NT2/D1 (cell line): Measurements from ENCODE around the gene INMT.

Experiments
- DNase-seq: peaks from one replicate; pipeline ENCODE4 v3.0.0-alpha.2; 2011; ENCODE audit warnings: low read depth, low spot score
- H3K27me3 ChIP-seq: 2 replicates; pipeline ENCODE4 v1.6.0; 2011; ENCODE audit warnings: mild to moderate bottlenecking; ENCODE audit not compliant: insufficient read length, insufficient read depth
- H3K36me3 ChIP-seq: 2 replicates; pipeline ENCODE4 v1.6.1; 2011; ENCODE audit warnings: mild to moderate bottlenecking, low read length, mixed read lengths; ENCODE audit not compliant: insufficient read depth, insufficient read length
- H3K4me1 ChIP-seq: 2 replicates; pipeline ENCODE4 v1.5.1; 2011; ENCODE audit not compliant: insufficient read depth, insufficient read length
- H3K4me3 ChIP-seq: 2 replicates; pipeline ENCODE4 v1.5.1; 2011; ENCODE audit warnings: low read depth; ENCODE audit not compliant: insufficient read length
- H3K9ac ChIP-seq: 2 replicates; pipeline ENCODE4 v1.6.0; 2011; ENCODE audit warnings: low read depth; ENCODE audit not compliant: insufficient read length
- H3K9me3 ChIP-seq: 2 replicates; pipeline ENCODE4 v1.5.1; 2011; ENCODE audit warnings: mild to moderate bottlenecking, low read length; ENCODE audit not compliant: insufficient read depth
- SUZ12 ChIP-seq: IDR thresholded peaks from 2 replicates; pipeline ENCODE4 v1.6.1; 2011; ENCODE audit not compliant: insufficient read length, insufficient read depth; ENCODE audit errors: extremely low read depth
- YY1 ChIP-seq: IDR thresholded peaks from 2 replicates; pipeline ENCODE4 v1.6.1; 2011; ENCODE audit not compliant: insufficient read length, insufficient read depth
- ZNF274 ChIP-seq: IDR thresholded peaks from 2 replicates; pipeline ENCODE4 v1.6.1; 2011; ENCODE audit warnings: mild to moderate bottlenecking, low read depth, low read length

The INMT gene

DNA sequence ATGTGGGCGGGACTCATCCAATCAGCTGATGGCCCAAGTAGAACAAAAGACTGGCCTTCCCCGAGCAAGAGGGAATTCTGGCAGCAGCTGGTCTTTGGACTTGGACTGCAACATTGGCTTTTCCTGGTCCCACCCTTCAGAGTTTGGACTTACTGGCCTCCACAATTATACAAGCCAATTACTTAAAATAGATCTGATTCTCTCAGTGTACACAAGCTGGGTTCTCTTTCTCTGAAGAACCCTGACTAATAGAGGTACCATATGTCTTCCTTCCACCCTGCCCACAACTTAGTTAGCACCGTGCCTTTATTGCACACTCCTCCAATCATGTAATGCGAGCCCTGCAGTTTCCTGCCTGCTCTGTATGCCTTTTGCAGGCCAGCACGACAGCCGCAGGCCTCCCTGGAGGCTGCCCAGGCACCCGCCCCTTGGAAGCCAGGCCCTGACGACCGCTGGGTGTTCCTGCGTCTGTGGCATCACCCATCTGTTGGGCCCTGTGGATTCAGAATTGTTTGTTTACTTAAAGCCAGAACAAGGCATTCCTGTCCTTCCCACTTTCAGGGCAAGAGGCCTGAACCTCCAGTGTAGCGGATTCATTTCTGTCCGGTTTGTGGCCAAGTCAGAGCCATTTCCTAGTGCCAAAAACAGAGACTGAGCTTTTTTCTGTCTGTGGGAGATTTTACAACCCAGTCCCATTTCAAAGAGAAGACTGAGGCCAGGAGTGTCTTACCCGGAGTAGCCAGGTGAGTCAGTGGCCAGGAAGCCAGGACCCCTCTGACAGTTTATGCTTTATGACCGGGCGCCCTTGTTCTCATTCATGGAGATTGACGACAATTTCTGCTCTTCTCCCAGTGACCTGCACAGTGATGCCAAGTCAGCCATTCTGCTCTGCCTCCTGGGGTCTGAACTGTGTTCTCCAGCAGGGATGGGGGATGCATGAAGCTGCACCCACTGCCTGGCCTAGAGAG is 968 bp upstream of the INMT start:
- no peak for DNase-seq
- no peaks in the 10 kb centered on the region for H3K27me3 ChIP-seq

GRCh38 chr7:30752484-30752883 is 549 bp downstream of the INMT start:
- Histone ChIP-seq H3K9me3 (no peaks in the 10 kb centered on the region), H3K4me1 (peaks cover 6% of the 10 kb centered on the region), H3K27me3 (no peaks in the 10 kb centered on the region)

More for the DNA sequence above, 968 bp upstream of the INMT start:
- Histone ChIP-seq H3K4me3 (no peak overlapping the region), H3K9me3 (no peaks in the 10 kb centered on the region), H3K9ac (no peak overlapping the region), H3K36me3 (no peaks in the 10 kb centered on the region), H3K4me1 (peaks cover 6% of the 10 kb centered on the region)
- TF ChIP-seq SUZ12 (no peak), YY1 (no peak), ZNF274 (no peak)

DNA sequence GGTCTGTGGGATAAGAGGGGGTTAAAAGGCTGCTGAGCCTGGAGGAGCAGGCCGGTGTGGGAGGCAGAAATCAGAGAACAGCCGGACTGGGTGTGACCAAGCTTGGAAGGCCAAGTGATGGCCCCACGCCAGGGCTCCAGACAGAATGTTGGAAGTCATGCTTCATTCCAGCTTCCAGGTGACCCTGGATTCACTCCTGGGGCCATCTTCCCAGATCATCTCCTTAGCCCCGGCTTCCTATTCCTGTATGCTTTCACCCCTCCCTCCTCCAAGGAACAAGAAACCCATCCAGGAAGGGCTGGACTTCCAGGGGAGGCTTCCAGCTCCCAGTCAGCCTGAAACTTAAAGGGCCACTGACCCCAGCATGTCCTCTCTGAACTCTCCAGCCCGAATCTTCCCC is 1.0 kb downstream of the INMT start:
- no peaks in the 10 kb centered on the region for H3K27me3 ChIP-seq

More at GRCh38 chr7:30752484-30752883, 549 bp downstream of the INMT start:
- DNase-seq, result no peak
- Histone ChIP-seq H3K4me3 (no peak overlapping the region), H3K36me3 (no peaks in the 10 kb centered on the region), H3K9ac (no peak overlapping the region)
- TF ChIP-seq ZNF274 (no peak), YY1 (no peak), SUZ12 (no peak)

GRCh38 chr7:30754315-30754877 is 2.5 kb downstream of the INMT start:
- Histone ChIP-seq H3K27me3 (no peaks in the 10 kb centered on the region), H3K36me3 (no peaks in the 10 kb centered on the region), H3K9ac (no peak overlapping the region), H3K4me1 (peaks cover 6% of the 10 kb centered on the region), H3K4me3 (no peak overlapping the region), H3K9me3 (no peaks in the 10 kb centered on the region)
- no peak for TF ChIP-seq ZNF274
- TF ChIP-seq SUZ12, result no peak
- TF ChIP-seq YY1, result no peak
- no peak for DNase-seq

More for the DNA sequence above, 1.0 kb downstream of the INMT start:
- no peak overlapping the region for H3K9ac ChIP-seq
- peaks cover 6% of the 10 kb centered on the region for H3K4me1 ChIP-seq
- TF ChIP-seq YY1 (no peak), SUZ12 (no peak), ZNF274 (no peak)
- no peak overlapping the region for H3K4me3 ChIP-seq
- H3K9me3 ChIP-seq, result no peaks in the 10 kb centered on the region
- DNase-seq, result no peak
- no peaks in the 10 kb centered on the region for H3K36me3 ChIP-seq

GRCh38 chr7:30755384-30756154 is 3.6 kb downstream of the INMT start:
- no peak overlapping the region for H3K4me3 ChIP-seq
- peaks cover 6% of the 10 kb centered on the region for H3K4me1 ChIP-seq
- no peaks in the 10 kb centered on the region for H3K36me3 ChIP-seq
- no peaks in the 10 kb centered on the region for H3K9me3 ChIP-seq
- DNase-seq, result no peak
- H3K27me3 ChIP-seq, result no peaks in the 10 kb centered on the region
- no peak overlapping the region for H3K9ac ChIP-seq
- no peak for TF ChIP-seq SUZ12
- TF ChIP-seq YY1, result no peak
- no peak for TF ChIP-seq ZNF274

DNA sequence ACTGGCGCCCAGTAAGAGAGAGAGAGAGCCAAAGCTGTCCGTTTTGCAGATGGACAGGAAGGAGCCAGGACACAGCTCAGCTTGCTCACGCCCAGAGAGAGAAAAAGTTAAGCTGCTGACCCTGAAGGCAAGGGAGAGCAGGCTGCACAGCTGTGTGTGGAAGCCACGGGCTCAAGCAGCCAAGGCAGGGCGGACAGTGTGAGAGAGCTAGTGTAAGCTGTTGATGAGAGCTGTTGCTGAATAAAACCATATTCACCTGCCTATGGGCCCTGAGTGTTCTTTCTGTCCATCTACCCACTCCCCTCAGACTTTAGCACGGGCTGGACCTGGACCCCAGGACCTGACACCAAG is 5.4 kb downstream of the INMT start:
- no peak overlapping the region for H3K9ac ChIP-seq
- no peaks in the 10 kb centered on the region for H3K36me3 ChIP-seq

GRCh38 chr7:30760514-30761213 is 8.7 kb downstream of the INMT start:
- TF ChIP-seq YY1 (no peak), ZNF274 (no peak), SUZ12 (no peak)
- H3K4me1 ChIP-seq, result no peaks in the 10 kb centered on the region
- no peak for DNase-seq
- H3K4me3 ChIP-seq, result no peak overlapping the region
- no peak overlapping the region for H3K9ac ChIP-seq
- no peaks in the 10 kb centered on the region for H3K9me3 ChIP-seq
- H3K36me3 ChIP-seq, result no peaks in the 10 kb centered on the region
- H3K27me3 ChIP-seq, result no peaks in the 10 kb centered on the region

More for the DNA sequence above, 5.4 kb downstream of the INMT start:
- TF ChIP-seq SUZ12, result no peak
- no peak for TF ChIP-seq YY1
- TF ChIP-seq ZNF274, result no peak
- H3K27me3 ChIP-seq, result no peaks in the 10 kb centered on the region
- no peaks in the 10 kb centered on the region for H3K4me1 ChIP-seq
- no peak overlapping the region for H3K4me3 ChIP-seq
- H3K9me3 ChIP-seq, result no peaks in the 10 kb centered on the region
- DNase-seq, result no peak
